Epithelial cell of proximal tubule (primary cell): ENCODE measurements around the gene NMS. TPM values are rescaled to one million over a fixed set of nuclear protein-coding genes. Genes with fewer than 3 reads are reported as not detected.

Experiments used
- DNase-seq: peaks from one replicate; pipeline ENCODE4 v3.0.0-alpha.2; 2011; ENCODE audit warnings: low read depth
- H3K4me3 ChIP-seq: 2 replicates; pipeline ENCODE4 v1.5.1; 2011; ENCODE audit warnings: low read depth, mild to moderate bottlenecking, low read length
- CTCF ChIP-seq: conservative IDR thresholded peaks from 2 replicates; pipeline ENCODE4 v1.5.1; 2012; ENCODE audit warnings: low read depth, mild to moderate bottlenecking, low read length
- total RNA-seq: library from RNA; depleted of rRNA; stranded (reverse); fragments of >200 nt; gene quantifications from 2 replicates; pipeline ENCODE4 v1.2.3, GENCODE V29; 2015

The NMS gene
- total RNA-seq, 1 donor from 2014 or later, result not detected

- no peak overlapping the region for H3K4me3 ChIP-seq
- DNase-seq, result no peak
- TF ChIP-seq CTCF, result no peak
Observed at GRCh38 chr2:100527440-100528015, 57.2 kb downstream of the NMS start.

GRCh38 chr2:100529176-100529575 is 58.9 kb downstream of the NMS start:
- H3K4me3 ChIP-seq, result no peak overlapping the region
- TF ChIP-seq CTCF, result no peak
- DNase-seq, result no peak

GRCh38 chr2:100529900-100530299 is 59.6 kb downstream of the NMS start:
- H3K4me3 ChIP-seq, result no peak overlapping the region
- no peak for TF ChIP-seq CTCF
- no peak for DNase-seq

Other genes starting within 250 kb of the NMS start
- 0.43 and 1.3 TPM in 2 replicates for gene LONRF2, start 148.0 kb upstream of the NMS start, total RNA-seq
- 8.8 and 18.1 TPM in 2 replicates for gene CHST10, start 52.8 kb upstream of the NMS start, total RNA-seq
- gene PDCL3, start 92.5 kb downstream of the NMS start, total RNA-seq, result 20.8 and 24.5 TPM in 2 replicates